Neural progenitor cell (in vitro differentiated cells): ENCODE results near the gene S100PBP.

Experiments
- CTCF ChIP-seq: fragments of 200-600 bp; sonication (generic); IDR thresholded peaks from 2 replicates; pipeline ENCODE4 v1.5.1; 2017; ENCODE audit warnings: antibody characterized with exemption, mild to moderate bottlenecking
- EZH2 ChIP-seq: fragments of 200-600 bp; sonication (generic); IDR thresholded peaks from 2 replicates; pipeline ENCODE4 v1.6.1; 2017; ENCODE audit warnings: antibody characterized with exemption, mild to moderate bottlenecking, moderate library complexity

- no peak for TF ChIP-seq CTCF
- no peak for TF ChIP-seq EZH2
Measured at GRCh38 chr1:32902535-32902920, 85.1 kb downstream of the S100PBP start.
